Neutrophil (primary cell): Measurements from ENCODE around the gene DCDC2.

ENCODE experiments used
- H3K27ac ChIP-seq: fragments of 200-600 bp; sonication (generic); 2 replicates; pipeline ENCODE4 v1.5.1; 2016; ENCODE audit warnings: mild to moderate bottlenecking, moderate library complexity
- H3K27me3 ChIP-seq: fragments of 200-600 bp; sonication (generic); 2 replicates; pipeline ENCODE4 v1.6.0; 2016; ENCODE audit warnings: mild to moderate bottlenecking
- H3K36me3 ChIP-seq: fragments of 200-600 bp; sonication (generic); 2 replicates; pipeline ENCODE4 v1.5.1; 2017
- H3K4me1 ChIP-seq, 2 experiments: fragments of 200-600 bp in 1 of 2; sonication (generic) in 1 of 2; 1 replicate in 1 of 2; 2 replicates in 1 of 2; pipeline versions ENCODE4 v1.5.1 to v1.6.1; 2013 to 2016; ENCODE audit warnings: low read depth in 1 of 2, low read length in 1 of 2, mild to moderate bottlenecking in 1 of 2, moderate library complexity in 1 of 2; ENCODE audit not compliant: control insufficient read depth in 1 of 2, insufficient read depth in 1 of 2
- H3K4me3 ChIP-seq, 2 experiments: fragments of 200-600 bp in 1 of 2; sonication (generic) in 1 of 2; 1 replicate in 1 of 2; 2 replicates in 1 of 2; pipeline ENCODE4 v1.5.1; 2013 to 2016; ENCODE audit warnings: low read depth in 1 of 2, low read length in 1 of 2, mild to moderate bottlenecking in 1 of 2, moderate library complexity in 1 of 2
- H3K9me3 ChIP-seq: fragments of 200-600 bp; sonication (generic); 2 replicates; pipeline ENCODE4 v1.5.1; 2016
- TF ChIP-seq, protein P1 (sequence below): fragments of 200-600 bp; sonication (generic); IDR thresholded peaks from 2 replicates; pipeline ENCODE4 v1.5.1; 2016; ENCODE audit warnings: antibody characterized with exemption

DCDC2 gene

DNA sequence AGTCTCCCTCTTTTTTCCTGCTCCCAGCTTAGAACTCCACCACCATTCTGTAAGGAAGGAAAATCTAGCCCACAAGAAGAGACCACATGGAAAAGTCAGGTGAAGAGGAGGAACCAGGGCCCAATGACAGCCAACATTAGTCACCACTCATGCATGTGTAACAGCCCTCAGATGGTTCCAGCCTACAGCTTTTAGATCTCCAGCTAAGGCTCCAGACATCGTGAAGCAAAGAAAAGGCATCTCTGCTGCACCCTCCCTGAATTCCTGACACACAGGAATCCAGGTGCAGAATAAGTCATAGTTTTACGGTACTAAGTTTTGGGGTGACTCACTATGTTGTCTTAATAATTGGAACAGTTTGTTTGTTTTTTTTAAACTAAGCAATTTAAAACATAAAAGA is 25.5 kb downstream of the DCDC2 start:
- H3K27ac ChIP-seq: no peak overlapping the region
- TF ChIP-seq, protein P1, sequence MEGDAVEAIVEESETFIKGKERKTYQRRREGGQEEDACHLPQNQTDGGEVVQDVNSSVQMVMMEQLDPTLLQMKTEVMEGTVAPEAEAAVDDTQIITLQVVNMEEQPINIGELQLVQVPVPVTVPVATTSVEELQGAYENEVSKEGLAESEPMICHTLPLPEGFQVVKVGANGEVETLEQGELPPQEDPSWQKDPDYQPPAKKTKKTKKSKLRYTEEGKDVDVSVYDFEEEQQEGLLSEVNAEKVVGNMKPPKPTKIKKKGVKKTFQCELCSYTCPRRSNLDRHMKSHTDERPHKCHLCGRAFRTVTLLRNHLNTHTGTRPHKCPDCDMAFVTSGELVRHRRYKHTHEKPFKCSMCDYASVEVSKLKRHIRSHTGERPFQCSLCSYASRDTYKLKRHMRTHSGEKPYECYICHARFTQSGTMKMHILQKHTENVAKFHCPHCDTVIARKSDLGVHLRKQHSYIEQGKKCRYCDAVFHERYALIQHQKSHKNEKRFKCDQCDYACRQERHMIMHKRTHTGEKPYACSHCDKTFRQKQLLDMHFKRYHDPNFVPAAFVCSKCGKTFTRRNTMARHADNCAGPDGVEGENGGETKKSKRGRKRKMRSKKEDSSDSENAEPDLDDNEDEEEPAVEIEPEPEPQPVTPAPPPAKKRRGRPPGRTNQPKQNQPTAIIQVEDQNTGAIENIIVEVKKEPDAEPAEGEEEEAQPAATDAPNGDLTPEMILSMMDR: no peak
- no peaks in the 10 kb centered on the region for H3K9me3 ChIP-seq
- H3K27me3 ChIP-seq: no peaks in the 10 kb centered on the region
- no peaks in the 10 kb centered on the region for H3K4me1 ChIP-seq
- H3K36me3 ChIP-seq: no peaks in the 10 kb centered on the region
- no peak overlapping the region for H3K4me3 ChIP-seq

DNA sequence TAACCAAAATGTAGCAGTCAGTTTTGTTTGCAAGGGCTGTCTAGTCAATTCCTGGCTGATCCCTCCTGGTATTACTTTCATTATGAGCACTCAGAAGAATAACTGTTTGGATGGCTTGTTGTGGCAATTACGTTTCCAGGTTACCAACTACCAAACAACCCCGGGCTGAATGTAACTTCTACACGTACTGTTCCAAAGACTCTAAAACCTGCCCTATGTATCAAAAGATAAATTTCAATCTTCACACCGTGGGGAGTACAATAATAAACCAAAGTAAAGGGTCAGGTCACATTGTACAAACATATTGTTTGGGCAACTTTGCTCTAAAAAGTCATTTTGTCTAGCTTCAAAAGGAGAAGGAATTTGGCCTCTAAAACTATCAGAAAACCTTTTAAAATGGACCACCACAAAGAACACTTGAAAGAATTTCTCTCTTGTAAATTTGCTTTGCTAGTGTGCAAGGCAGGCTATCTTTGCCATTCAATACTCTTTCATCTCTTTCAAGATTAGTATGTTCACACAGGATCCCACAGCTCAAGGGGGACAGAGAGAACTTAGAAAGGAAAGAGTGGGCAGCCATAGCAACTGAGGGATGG is 27.6 kb downstream of the DCDC2 start:
- Histone ChIP-seq H3K4me1 (no peaks in the 10 kb centered on the region), H3K36me3 (no peaks in the 10 kb centered on the region), H3K4me3 (no peak overlapping the region), H3K27ac (no peak overlapping the region), H3K9me3 (no peaks in the 10 kb centered on the region), H3K27me3 (no peaks in the 10 kb centered on the region)
- TF ChIP-seq, protein P1: no peak

DNA sequence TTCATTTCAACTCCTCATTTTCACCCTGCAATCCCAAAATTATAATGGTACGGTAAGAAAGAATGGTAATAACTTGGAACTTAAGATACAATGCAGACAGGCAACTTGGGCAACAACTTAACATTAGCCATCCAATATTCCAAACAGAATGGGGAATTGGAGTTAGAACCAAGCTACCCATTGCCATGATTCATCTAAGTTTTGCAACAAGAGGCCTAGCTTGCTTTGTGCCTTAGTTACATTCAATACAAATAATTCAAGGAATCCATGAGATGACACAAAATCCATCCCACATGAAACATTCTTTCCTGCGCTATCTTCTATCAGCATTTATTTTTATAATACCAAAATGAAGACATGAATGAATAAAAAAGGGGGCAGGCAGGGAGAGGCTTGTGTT is 28.4 kb downstream of the DCDC2 start:
- no peak overlapping the region for H3K4me3 ChIP-seq
- H3K27ac ChIP-seq: no peak overlapping the region
- H3K9me3 ChIP-seq: no peaks in the 10 kb centered on the region
- no peaks in the 10 kb centered on the region for H3K27me3 ChIP-seq
- no peaks in the 10 kb centered on the region for H3K4me1 ChIP-seq
- no peaks in the 10 kb centered on the region for H3K36me3 ChIP-seq
- TF ChIP-seq, protein P1: no peak

DNA sequence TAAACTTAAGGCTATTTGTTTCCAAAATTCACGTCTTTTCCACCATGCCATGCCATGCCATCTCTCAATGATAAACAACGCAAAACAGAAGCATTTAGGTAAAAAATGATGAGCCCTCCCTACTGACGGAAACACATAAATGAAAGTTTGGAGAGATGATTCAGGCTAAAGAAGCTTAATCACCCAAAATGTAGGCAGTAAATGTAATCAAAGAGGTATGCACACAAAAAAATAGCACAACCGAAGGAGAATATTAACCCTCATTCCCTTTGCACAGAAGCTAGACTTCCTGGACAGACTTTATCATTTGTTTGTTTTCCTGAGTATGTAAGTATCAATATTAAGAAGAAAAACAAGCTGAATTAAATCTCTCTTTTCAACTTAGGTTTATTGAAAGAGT is 28.8 kb downstream of the DCDC2 start:
- H3K27ac ChIP-seq: no peak overlapping the region
- H3K9me3 ChIP-seq: no peaks in the 10 kb centered on the region
- H3K36me3 ChIP-seq: no peaks in the 10 kb centered on the region
- no peak overlapping the region for H3K4me3 ChIP-seq
- no peaks in the 10 kb centered on the region for H3K27me3 ChIP-seq
- TF ChIP-seq, protein P1: no peak
- H3K4me1 ChIP-seq: no peaks in the 10 kb centered on the region

DNA sequence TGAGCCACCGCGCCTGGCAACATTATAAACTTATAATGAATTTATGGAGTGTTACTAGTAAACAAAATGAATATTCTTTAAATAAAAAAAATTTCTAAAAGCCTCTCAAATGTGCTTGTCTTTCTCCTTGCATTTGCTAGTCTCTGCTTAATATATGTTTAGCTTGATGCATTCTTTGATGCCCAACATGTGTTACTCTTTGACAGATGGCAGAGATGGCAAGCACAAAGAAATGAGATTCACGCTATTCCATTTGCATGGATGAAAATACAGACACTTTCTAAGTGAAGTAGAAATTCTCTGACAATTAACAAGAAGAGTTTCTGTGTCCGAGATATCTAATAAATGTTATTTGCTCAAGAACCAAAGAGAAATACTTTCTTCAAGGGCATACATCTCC is 30.1 kb downstream of the DCDC2 start:
- TF ChIP-seq, protein P1: no peak
- H3K27me3 ChIP-seq: no peaks in the 10 kb centered on the region

DNA sequence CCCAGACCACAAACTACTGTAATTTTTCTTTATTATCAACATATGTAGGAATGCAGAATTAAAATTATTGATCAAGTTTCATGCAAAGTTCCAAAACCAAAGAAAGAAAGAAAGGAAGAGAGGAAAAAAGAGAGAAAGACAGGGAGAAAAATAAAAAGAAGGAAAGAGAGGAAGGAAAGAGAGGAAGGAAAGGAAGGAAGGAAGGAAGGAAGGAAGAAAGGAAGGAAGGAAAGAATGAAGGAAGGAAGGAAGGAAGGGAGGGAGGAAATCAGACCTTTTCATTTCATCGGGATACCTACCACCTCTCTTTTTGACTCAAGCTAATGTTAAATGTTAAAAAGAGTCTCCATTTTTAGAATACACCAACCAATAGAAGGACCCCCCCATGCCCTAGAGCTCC is 31.9 kb downstream of the DCDC2 start:
- no peak overlapping the region for H3K4me3 ChIP-seq
- no peaks in the 10 kb centered on the region for H3K36me3 ChIP-seq
- no peak overlapping the region for H3K27ac ChIP-seq
- H3K4me1 ChIP-seq: no peaks in the 10 kb centered on the region
- no peaks in the 10 kb centered on the region for H3K27me3 ChIP-seq
- TF ChIP-seq, protein P1: no peak
- no peaks in the 10 kb centered on the region for H3K9me3 ChIP-seq

More for the DNA sequence above, 30.1 kb downstream of the DCDC2 start:
- no peaks in the 10 kb centered on the region for H3K9me3 ChIP-seq
- H3K27ac ChIP-seq: no peak overlapping the region
- no peaks in the 10 kb centered on the region for H3K4me1 ChIP-seq
- H3K36me3 ChIP-seq: no peaks in the 10 kb centered on the region
- no peak overlapping the region for H3K4me3 ChIP-seq
